PC-9 (cell line): ENCODE results near the gene PDP2. TPM values are rescaled to one million over a fixed set of nuclear protein-coding genes. Genes with fewer than 3 reads are reported as not detected.

ENCODE experiments used
- BruUV-seq: library from RNA; stranded (reverse); fragments of 400-500 nt; replicated peaks from 2 replicates; lab custom pipeline; 2021; lab: Mats Ljungman, UMichigan
- CTCF ChIA-PET: fragments of 300-600 bp; sonication (Branson Sonifier 250); formaldehyde crosslinking; loops from one replicate; lab custom pipeline; 2022; ENCODE audit warnings: antibody characterized with exemption; lab: Charles Lee
- POLR2A ChIA-PET: fragments of 300-600 bp; sonication (Branson Sonifier 250); formaldehyde crosslinking; loops from one replicate; lab custom pipeline; 2022; ENCODE audit warnings: antibody characterized with exemption; ENCODE audit not compliant: unreplicated experiment; lab: Charles Lee
- DNase-seq, 2 experiments: peaks; one replicate each; pipeline versions ENCODE4 v3.0.0 to v3.0.0-alpha.2; 2015 to 2022; ENCODE audit warnings: mixed read lengths in 1 of 2
- H2AFZ ChIP-seq: fragments of 200-600 bp; sonication (generic); 2 replicates; pipeline ENCODE4 v1.8.1; 2017; ENCODE audit warnings: antibody characterized with exemption
- H3F3A ChIP-seq: fragments of 200-600 bp; sonication (generic); 2 replicates; pipeline ENCODE4 v1.8.1; 2017; ENCODE audit warnings: antibody characterized with exemption, mild to moderate bottlenecking, low read depth; ENCODE audit not compliant: insufficient read depth
- H3K27ac ChIP-seq: fragments of 200-600 bp; sonication (generic); 2 replicates; pipeline ENCODE4 v1.6.1; 2016; ENCODE audit warnings: mixed run types
- H3K27me3 ChIP-seq: fragments of 200-600 bp; sonication (generic); 2 replicates; pipeline ENCODE4 v1.6.1; 2016; ENCODE audit warnings: low read depth, mixed run types; ENCODE audit not compliant: insufficient read depth
- H3K36me3 ChIP-seq: fragments of 200-600 bp; sonication (generic); 2 replicates; pipeline ENCODE4 v1.6.1; 2016; ENCODE audit warnings: low read depth, mixed run types
- H3K4me1 ChIP-seq: fragments of 200-600 bp; sonication (generic); replicated peaks from 2 replicates; pipeline ENCODE4 v1.6.1; 2016; ENCODE audit warnings: mixed run types; ENCODE audit not compliant: insufficient read depth
- H3K4me2 ChIP-seq: fragments of 200-600 bp; sonication (generic); 2 replicates; pipeline ENCODE4 v1.6.1; 2017; ENCODE audit warnings: mixed run types
- H3K4me3 ChIP-seq: fragments of 200-600 bp; sonication (generic); 2 replicates; pipeline ENCODE4 v1.6.1; 2016; ENCODE audit warnings: mixed run types
- H3K79me2 ChIP-seq: fragments of 200-600 bp; sonication (generic); 2 replicates; pipeline ENCODE4 v1.6.1; 2017; ENCODE audit warnings: low read depth, mixed run types
- H3K9me2 ChIP-seq: fragments of 200-600 bp; sonication (generic); 2 replicates; pipeline ENCODE4 v1.8.1; 2017; ENCODE audit warnings: mild to moderate bottlenecking; ENCODE audit not compliant: insufficient read depth
- H3K9me3 ChIP-seq: fragments of 200-600 bp; sonication (generic); 2 replicates; pipeline ENCODE4 v1.8.1; 2016; ENCODE audit warnings: low read depth; ENCODE audit not compliant: insufficient read depth
- H4K20me1 ChIP-seq: fragments of 200-600 bp; sonication (generic); 2 replicates; pipeline ENCODE4 v1.8.1; 2017; ENCODE audit not compliant: insufficient read depth
- EZH2 ChIP-seq: fragments of 200-600 bp; sonication (generic); IDR thresholded peaks from 2 replicates; pipeline ENCODE4 v1.8.0; 2017; ENCODE audit warnings: antibody characterized with exemption, low read depth
- intact Hi-C: fragments of 100-400 bp; cut with micrococcal nuclease; formaldehyde crosslinking; loops from one replicate; pipeline ENCODE4 v1.10.0; 2022; ENCODE audit not compliant: unreplicated experiment
- total RNA-seq: library from RNA; stranded (reverse); gene quantifications from 2 replicates; pipeline ENCODE4 v1.2.3, GENCODE V29; 2021
- TF ChIP-seq, protein P1 (sequence below): fragments of 200-600 bp; sonication (generic); conservative IDR thresholded peaks from 2 replicates; pipeline ENCODE4 v1.6.1; 2017; ENCODE audit warnings: mixed run types, antibody characterized with exemption, mild to moderate bottlenecking, moderate library complexity

The PDP2 gene
- total RNA-seq, 1 experiment from 2014 or later, result 21.6 TPM

DNA sequence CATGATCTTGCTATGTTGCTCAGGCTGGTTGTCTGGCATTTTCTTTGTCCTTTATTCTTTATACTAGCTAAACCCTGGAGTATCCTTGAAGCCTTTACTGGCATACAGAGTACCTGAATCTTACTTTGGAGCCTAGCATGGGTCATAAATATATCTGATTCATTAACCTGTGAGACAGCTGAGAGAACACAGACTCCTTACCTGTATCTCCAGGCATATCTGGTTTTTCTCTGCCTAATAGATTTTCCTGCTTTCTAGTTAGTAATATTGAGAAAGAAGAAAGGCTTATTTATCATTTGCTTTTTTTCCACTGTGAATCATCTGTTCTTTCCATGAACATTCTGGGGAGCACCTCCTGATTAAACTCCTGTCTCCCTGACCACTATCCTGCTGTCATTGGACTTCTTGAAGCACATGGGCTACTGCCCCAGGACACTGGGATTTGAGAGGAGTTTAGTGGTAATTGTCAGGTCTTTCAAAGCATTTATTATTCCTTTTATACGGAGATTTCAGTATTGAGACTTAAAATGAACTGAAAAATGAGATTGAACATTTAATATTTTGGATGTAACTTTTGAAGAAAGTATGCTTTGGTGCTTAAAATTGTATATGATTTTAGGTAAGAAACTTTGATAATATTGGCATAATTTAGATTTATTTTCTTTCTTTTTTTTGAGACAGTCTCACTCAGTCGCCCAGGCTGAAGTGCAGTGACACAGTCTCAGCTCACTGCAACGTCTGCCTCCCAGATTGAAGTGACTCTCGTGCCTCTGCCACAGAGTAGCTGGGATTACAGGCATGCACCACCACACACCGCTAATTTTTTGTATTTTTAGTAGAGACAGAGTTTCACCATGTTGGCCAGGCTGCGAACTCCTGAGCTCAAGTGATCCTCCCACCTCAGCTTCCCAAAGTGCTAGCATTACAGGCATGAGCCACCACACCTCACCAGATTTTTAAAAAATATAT lies 8.6 kb downstream of the PDP2 start:
- ChIA-PET POLR2A (no interaction called here), CTCF (interaction anchor here (0.7 kb wide), 1 partner anchor 86 kb away, joined by 14 read pairs; no protein-coding TSS in a partner anchor)
- H2AFZ ChIP-seq, result no peak overlapping the region
- peaks cover 17% of the 10 kb centered on the region; the same call in 1 of the 2 replicates for H3K36me3 ChIP-seq
- TF ChIP-seq, protein P1, sequence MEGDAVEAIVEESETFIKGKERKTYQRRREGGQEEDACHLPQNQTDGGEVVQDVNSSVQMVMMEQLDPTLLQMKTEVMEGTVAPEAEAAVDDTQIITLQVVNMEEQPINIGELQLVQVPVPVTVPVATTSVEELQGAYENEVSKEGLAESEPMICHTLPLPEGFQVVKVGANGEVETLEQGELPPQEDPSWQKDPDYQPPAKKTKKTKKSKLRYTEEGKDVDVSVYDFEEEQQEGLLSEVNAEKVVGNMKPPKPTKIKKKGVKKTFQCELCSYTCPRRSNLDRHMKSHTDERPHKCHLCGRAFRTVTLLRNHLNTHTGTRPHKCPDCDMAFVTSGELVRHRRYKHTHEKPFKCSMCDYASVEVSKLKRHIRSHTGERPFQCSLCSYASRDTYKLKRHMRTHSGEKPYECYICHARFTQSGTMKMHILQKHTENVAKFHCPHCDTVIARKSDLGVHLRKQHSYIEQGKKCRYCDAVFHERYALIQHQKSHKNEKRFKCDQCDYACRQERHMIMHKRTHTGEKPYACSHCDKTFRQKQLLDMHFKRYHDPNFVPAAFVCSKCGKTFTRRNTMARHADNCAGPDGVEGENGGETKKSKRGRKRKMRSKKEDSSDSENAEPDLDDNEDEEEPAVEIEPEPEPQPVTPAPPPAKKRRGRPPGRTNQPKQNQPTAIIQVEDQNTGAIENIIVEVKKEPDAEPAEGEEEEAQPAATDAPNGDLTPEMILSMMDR, result no peak
- no peak for TF ChIP-seq EZH2
- BruUV-seq, result no TSS peak
- H3K4me1 ChIP-seq, result peaks cover 14% of the 10 kb centered on the region
- H3K79me2 ChIP-seq, result no peaks in the 10 kb centered on the region
- no peaks in the 10 kb centered on the region for H3K9me2 ChIP-seq
- peaks cover 21% of the 10 kb centered on the region; the same call in 1 of the 2 replicates for H3F3A ChIP-seq
- H3K4me3 ChIP-seq, result no peak overlapping the region
- H4K20me1 ChIP-seq, result 0 out of 2 replicates have a peak, but pooled peaks cover 4% of the 10 kb centered on the region
- H3K27me3 ChIP-seq, result no peaks in the 10 kb centered on the region
- H3K27ac ChIP-seq, result no peak overlapping the region
- no peaks in the 10 kb centered on the region for H3K9me3 ChIP-seq
- H3K4me2 ChIP-seq, result no peak overlapping the region
- intact Hi-C loops, result loop anchor here (5.0 kb wide), 1 partner anchor 38 kb away; the partner anchor contains the start of gene RRAD
- no peak for DNase-seq

DNA sequence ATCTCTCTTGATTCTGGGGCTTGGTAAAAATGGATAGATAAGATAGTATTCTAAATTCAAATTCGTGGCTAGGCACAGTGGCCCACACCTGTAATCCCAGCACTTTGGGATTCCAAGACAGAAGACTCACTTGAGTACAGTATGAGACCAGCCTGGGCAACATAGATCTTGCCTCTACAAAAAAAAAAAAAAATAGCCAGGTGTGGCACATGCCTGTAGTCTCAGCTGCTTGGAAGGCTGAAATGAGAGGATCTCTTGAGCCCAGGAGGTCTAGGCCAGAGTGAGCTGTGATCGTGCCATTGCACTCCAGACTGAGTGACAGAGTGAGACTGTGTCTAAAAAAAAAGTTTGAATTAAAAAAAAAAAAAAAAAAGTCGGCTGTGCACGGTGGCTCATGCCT lies 9.3 kb downstream of the PDP2 start:
- Histone ChIP-seq H3K27ac (no peak overlapping the region), H3K4me2 (no peak overlapping the region), H3K4me1 (peaks cover 14% of the 10 kb centered on the region), H3F3A (peaks cover 27% of the 10 kb centered on the region; the same call in 1 of the 2 replicates), H3K27me3 (no peaks in the 10 kb centered on the region), H3K79me2 (no peaks in the 10 kb centered on the region), H3K4me3 (no peak overlapping the region), H3K36me3 (peaks cover 17% of the 10 kb centered on the region; the same call in 1 of the 2 replicates), H4K20me1 (0 out of 2 replicates have a peak, but pooled peaks cover 4% of the 10 kb centered on the region), H3K9me3 (no peaks in the 10 kb centered on the region), H3K9me2 (no peaks in the 10 kb centered on the region), H2AFZ (no peak overlapping the region)
- POLR2A ChIA-PET, result no interaction called here
- CTCF ChIA-PET, result interaction anchor here (0.7 kb wide), 1 partner anchor 85 kb away, joined by 14 read pairs; no protein-coding TSS in a partner anchor
- no TSS peak for BruUV-seq
- no peak for DNase-seq
- intact Hi-C loops, result loop anchor here (5.0 to 10.0 kb wide), 2 partner anchors 38 to 575 kb away; partner anchors contain the start of gene RRAD
- TF ChIP-seq EZH2, result no peak
- TF ChIP-seq, protein P1, result no peak

DNA sequence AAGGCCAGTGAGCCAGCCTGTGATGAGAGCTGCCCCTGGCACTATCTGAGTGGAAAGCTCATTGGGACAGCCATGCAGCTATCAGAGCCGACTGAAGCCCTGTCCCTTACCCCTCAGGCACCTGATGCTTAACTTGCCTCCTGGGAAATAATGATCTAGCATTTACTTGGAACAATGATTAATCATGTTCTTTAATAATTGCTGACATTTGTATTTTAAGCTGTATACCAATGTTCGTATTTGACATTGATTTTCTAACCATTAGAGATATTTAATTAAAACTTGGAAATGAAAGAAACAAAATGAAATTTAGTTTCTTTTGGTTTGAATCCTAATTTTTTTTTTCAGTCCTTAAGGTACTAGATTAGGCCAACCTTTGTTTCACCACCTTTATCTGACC lies 10.5 kb downstream of the PDP2 start:
- intact Hi-C loops, result loop anchor here (10.0 kb wide), 1 partner anchor 574 kb away; no protein-coding TSS in a partner anchor
- POLR2A ChIA-PET, result no interaction called here
- no peaks in the 10 kb centered on the region for H3K9me2 ChIP-seq
- no peaks in the 10 kb centered on the region for H3K27me3 ChIP-seq
- no peaks in the 10 kb centered on the region for H3K79me2 ChIP-seq
- H2AFZ ChIP-seq, result no peak overlapping the region
- peaks cover 31% of the 10 kb centered on the region; the same call in 1 of the 2 replicates for H3F3A ChIP-seq
- TF ChIP-seq, protein P1, result no peak
- TF ChIP-seq EZH2, result no peak
- BruUV-seq, result no TSS peak
- DNase-seq, result no peak
- H3K4me2 ChIP-seq, result no peak overlapping the region
- CTCF ChIA-PET, result no interaction called here
- H4K20me1 ChIP-seq, result 0 out of 2 replicates have a peak, but pooled peaks cover 4% of the 10 kb centered on the region
- peaks cover 12% of the 10 kb centered on the region for H3K4me1 ChIP-seq
- no peak overlapping the region for H3K4me3 ChIP-seq
- no peaks in the 10 kb centered on the region for H3K9me3 ChIP-seq
- no peak overlapping the region for H3K27ac ChIP-seq
- peaks cover 5% of the 10 kb centered on the region; the same call in 1 of the 2 replicates for H3K36me3 ChIP-seq
